Liver (tissue), 9 donors: Measurements from ENCODE around the gene CPED1. TPM values are rescaled to one million over a fixed set of nuclear protein-coding genes. Genes with fewer than 3 reads are reported as not detected.

ENCODE experiments used
- DNase-seq: peaks from one replicate; pipeline ENCODE4 v3.0.0-alpha.2; 2017; ENCODE audit warnings: low spot score
- H3K27ac ChIP-seq, 2 donors: one replicate each; pipeline ENCODE4 v1.7.0; 2013; ENCODE audit warnings: inconsistent platforms in 2 of 2, low read length in 2 of 2, control low read depth in 1 of 2, low read depth in 1 of 2, mild to moderate bottlenecking in 1 of 2
- H3K27me3 ChIP-seq, 4 donors: one replicate each; pipeline versions ENCODE4 v1.6.1 to v1.7.0; 2013; ENCODE audit warnings: low read length in 3 of 4, inconsistent platforms in 1 of 4, mild to moderate bottlenecking in 1 of 4, moderate library complexity in 1 of 4; ENCODE audit not compliant: control insufficient read depth in 4 of 4, insufficient read depth in 4 of 4
- H3K36me3 ChIP-seq, 4 donors: one replicate each; pipeline versions ENCODE4 v1.6.1 to v1.7.0; 2013; ENCODE audit warnings: low read length in 3 of 4, mild to moderate bottlenecking in 3 of 4, low read depth in 1 of 4, moderate library complexity in 1 of 4; ENCODE audit not compliant: control insufficient read depth in 4 of 4, insufficient read depth in 3 of 4
- H3K4me1 ChIP-seq, 4 donors: one replicate each; pipeline versions ENCODE4 v1.6.1 to v1.7.0; 2013; ENCODE audit warnings: low read length in 3 of 4, mild to moderate bottlenecking in 3 of 4, moderate library complexity in 1 of 4; ENCODE audit not compliant: control insufficient read depth in 4 of 4, insufficient read depth in 4 of 4
- H3K4me3 ChIP-seq, 3 donors: one replicate each; pipeline versions ENCODE4 v1.6.1 to v1.7.0; 2013; ENCODE audit warnings: low read length in 3 of 3, control low read depth in 1 of 3, low read depth in 1 of 3, mild to moderate bottlenecking in 1 of 3
- H3K9ac ChIP-seq, 2 donors: one replicate each; pipeline ENCODE4 v1.7.0; 2013; ENCODE audit warnings: low read length in 2 of 2, mild to moderate bottlenecking in 2 of 2, moderate library complexity in 2 of 2, control low read depth in 1 of 2, low read depth in 1 of 2
- H3K9me3 ChIP-seq, 4 donors: one replicate each; pipeline versions ENCODE4 v1.6.1 to v1.7.0; 2013; ENCODE audit warnings: low read length in 3 of 4; ENCODE audit not compliant: control insufficient read depth in 4 of 4
- GABPA ChIP-seq, 2 donors: IDR thresholded peaks in 1 of 2; conservative IDR thresholded peaks in 1 of 2; 2 replicates each; pipeline ENCODE4 v1.6.1; 2016; ENCODE audit warnings: antibody characterized with exemption in 2 of 2, mild to moderate bottlenecking in 1 of 2, moderate library complexity in 1 of 2
- HNF4G ChIP-seq: IDR thresholded peaks from 2 replicates; pipeline ENCODE4 v1.6.1; 2016; ENCODE audit warnings: antibody characterized with exemption
- JUND ChIP-seq, 2 donors: IDR thresholded peaks; 2 replicates each; pipeline ENCODE4 v1.6.1; 2016; ENCODE audit warnings: antibody characterized with exemption in 2 of 2
- RAD21 ChIP-seq, 2 donors: IDR thresholded peaks; 2 replicates each; pipeline ENCODE4 v1.6.1; 2016; ENCODE audit warnings: antibody characterized with exemption in 2 of 2, mild to moderate bottlenecking in 2 of 2
- RXRA ChIP-seq, 2 donors: IDR thresholded peaks; 2 replicates each; pipeline ENCODE4 v1.6.1; 2017 to 2018; ENCODE audit warnings: antibody characterized with exemption in 2 of 2, mild to moderate bottlenecking in 1 of 2
- TAF1 ChIP-seq: conservative IDR thresholded peaks from 2 replicates; pipeline ENCODE4 v1.6.1; 2016; ENCODE audit warnings: antibody characterized with exemption, mild to moderate bottlenecking
- YY1 ChIP-seq: IDR thresholded peaks from 2 replicates; pipeline ENCODE4 v1.6.1; 2016; ENCODE audit warnings: antibody characterized with exemption, mild to moderate bottlenecking
- WGBS: extraction: QIAGEN DNeasy Blood & Tissue Kit; methylation state at CpG from one replicate; pipeline ENCODE4 v1.1.7; 2013; 5-methylcytosine and 5-hydroxymethylcytosine counted together
- polyA plus RNA-seq, 2 donors: library from polyadenylated mRNA; stranded (reverse) in 1 of 2; unstranded in 1 of 2; fragments of 200-250 nt in 1 of 2; fragments of >200 nt in 1 of 2; fragmentation: Nextera tagmentation in 1 of 2; extraction: Ambion mirVana in 1 of 2; gene quantifications; one replicate each; pipeline versions ENCODE4 v1.2.1 to v1.2.3, GENCODE V29; 2013 to 2015
- total RNA-seq, 2 donors: library from RNA; depleted of rRNA; stranded (reverse); fragments of >200 nt; gene quantifications; one replicate each; pipeline ENCODE4 v1.2.3, GENCODE V29; 2014
- TF ChIP-seq, protein P1 (sequence below): IDR thresholded peaks from 2 replicates; pipeline ENCODE4 v1.6.1; 2016; ENCODE audit warnings: antibody characterized with exemption, mild to moderate bottlenecking
- donor health status: healthy.
- donor health status: healthy.
- donor health status: healthy.
- donor health status: healthy.
- donor health status: healthy.

CPED1 gene
- total and polyA plus RNA-seq, 4 donors, result 8.5 to 58.0 (median 14.6) TPM

DNA sequence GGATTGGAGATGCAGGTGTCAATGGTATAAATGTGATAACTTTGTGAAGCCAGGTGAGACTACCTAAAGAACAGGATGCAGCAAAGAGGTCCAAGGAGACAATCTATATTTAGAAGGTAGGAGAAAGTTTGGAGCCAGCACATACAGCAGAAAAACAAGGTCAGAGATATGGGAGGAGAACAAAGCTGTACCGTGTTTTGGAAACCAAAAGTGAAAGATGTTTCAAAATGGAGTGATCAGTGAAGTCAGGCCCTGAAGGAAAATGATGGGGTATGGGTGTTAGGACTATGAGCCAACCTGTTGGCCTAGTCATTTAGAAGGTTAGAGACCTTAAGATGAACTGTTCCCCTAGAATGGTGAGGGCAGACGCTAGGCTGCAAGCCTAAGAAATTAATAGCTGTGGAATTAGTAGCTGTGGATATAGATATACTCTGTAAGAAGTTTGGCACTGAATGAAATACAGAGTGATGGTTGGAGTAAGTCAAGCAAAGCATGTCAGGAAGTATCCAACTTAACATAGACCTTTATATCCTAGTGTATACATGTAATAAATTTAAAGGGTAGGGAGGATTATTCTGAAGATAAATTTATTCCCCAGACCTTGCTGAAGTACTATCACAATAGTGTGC is 190.5 kb downstream of the CPED1 start:
- Histone ChIP-seq H3K9me3 (no peaks in the 10 kb centered on the region), H3K9ac (no peak overlapping the region), H3K27me3 (no peaks in the 10 kb centered on the region), H3K36me3 (no peaks in the 10 kb centered on the region), H3K27ac (no peak overlapping the region), H3K4me3 (no peak overlapping the region), H3K4me1 (peaks cover 0 to 7% (median 3%) of the 10 kb centered on the region in 4 donors)
- WGBS, result 52% methylated on average over 2 of the region's 2 CpGs
- DNase-seq, result no peak
- TF ChIP-seq YY1, result peak; percentile 54
- no peak for TF ChIP-seq GABPA (IDR thresholded peaks at IDR 0.05 in 1 of 2, conservative IDR thresholded peaks at IDR 0.05 in 1 of 2)

GRCh38 chr7:121180436-121181063 is 192.0 kb downstream of the CPED1 start:
- no peak for TF ChIP-seq RAD21 (IDR thresholded peaks at IDR 0.05)
- no peak for TF ChIP-seq RXRA (IDR thresholded peaks at IDR 0.05)
- no peak for TF ChIP-seq JUND (IDR thresholded peaks at IDR 0.05)
- no peak for TF ChIP-seq TAF1
- no peak for TF ChIP-seq HNF4G
- TF ChIP-seq, protein P1, sequence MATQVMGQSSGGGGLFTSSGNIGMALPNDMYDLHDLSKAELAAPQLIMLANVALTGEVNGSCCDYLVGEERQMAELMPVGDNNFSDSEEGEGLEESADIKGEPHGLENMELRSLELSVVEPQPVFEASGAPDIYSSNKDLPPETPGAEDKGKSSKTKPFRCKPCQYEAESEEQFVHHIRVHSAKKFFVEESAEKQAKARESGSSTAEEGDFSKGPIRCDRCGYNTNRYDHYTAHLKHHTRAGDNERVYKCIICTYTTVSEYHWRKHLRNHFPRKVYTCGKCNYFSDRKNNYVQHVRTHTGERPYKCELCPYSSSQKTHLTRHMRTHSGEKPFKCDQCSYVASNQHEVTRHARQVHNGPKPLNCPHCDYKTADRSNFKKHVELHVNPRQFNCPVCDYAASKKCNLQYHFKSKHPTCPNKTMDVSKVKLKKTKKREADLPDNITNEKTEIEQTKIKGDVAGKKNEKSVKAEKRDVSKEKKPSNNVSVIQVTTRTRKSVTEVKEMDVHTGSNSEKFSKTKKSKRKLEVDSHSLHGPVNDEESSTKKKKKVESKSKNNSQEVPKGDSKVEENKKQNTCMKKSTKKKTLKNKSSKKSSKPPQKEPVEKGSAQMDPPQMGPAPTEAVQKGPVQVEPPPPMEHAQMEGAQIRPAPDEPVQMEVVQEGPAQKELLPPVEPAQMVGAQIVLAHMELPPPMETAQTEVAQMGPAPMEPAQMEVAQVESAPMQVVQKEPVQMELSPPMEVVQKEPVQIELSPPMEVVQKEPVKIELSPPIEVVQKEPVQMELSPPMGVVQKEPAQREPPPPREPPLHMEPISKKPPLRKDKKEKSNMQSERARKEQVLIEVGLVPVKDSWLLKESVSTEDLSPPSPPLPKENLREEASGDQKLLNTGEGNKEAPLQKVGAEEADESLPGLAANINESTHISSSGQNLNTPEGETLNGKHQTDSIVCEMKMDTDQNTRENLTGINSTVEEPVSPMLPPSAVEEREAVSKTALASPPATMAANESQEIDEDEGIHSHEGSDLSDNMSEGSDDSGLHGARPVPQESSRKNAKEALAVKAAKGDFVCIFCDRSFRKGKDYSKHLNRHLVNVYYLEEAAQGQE, result no peak
- WGBS, result 94% methylated on average over 4 of the region's 4 CpGs
- H3K9ac ChIP-seq, result no peak overlapping the region
- no peak for DNase-seq
- no peak overlapping the region for H3K4me3 ChIP-seq
- no peaks in the 10 kb centered on the region for H3K36me3 ChIP-seq
- H3K4me1 ChIP-seq, result peaks cover 0 to 7% (median 3%) of the 10 kb centered on the region in 4 donors
- no peaks in the 10 kb centered on the region for H3K9me3 ChIP-seq
- H3K27ac ChIP-seq, result no peak overlapping the region
- H3K27me3 ChIP-seq, result no peaks in the 10 kb centered on the region

DNA sequence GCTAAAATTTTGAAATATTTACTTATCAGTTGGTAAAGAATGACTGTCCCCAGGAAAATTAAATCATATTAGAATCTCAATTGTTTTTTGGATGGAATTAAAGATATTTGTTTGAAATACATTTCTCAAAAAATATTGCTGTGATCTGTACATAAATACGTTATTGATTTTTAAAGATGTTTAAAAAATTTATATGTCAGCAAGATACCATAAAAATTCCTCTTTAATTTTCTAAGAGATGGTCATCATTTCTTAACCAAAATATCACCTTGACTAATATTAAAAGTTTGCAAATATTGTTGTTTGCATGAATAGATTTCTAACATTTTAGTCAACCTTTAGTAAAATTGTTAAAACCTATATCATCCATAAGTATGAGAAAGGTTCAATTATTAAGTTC is 192.8 kb downstream of the CPED1 start:
- WGBS, result 88% methylated on average over 1 of the region's 1 CpG
- Histone ChIP-seq H3K9ac (no peak overlapping the region), H3K36me3 (no peaks in the 10 kb centered on the region), H3K4me3 (no peak overlapping the region), H3K27me3 (no peaks in the 10 kb centered on the region), H3K4me1 (peaks cover 0 to 7% (median 3%) of the 10 kb centered on the region in 4 donors), H3K27ac (no peak overlapping the region), H3K9me3 (no peaks in the 10 kb centered on the region)
- DNase-seq, result no peak
- TF ChIP-seq, protein P1, result no peak
- no peak for TF ChIP-seq GABPA (IDR thresholded peaks at IDR 0.05 in 1 of 2, conservative IDR thresholded peaks at IDR 0.05 in 1 of 2)
